ENCODE measurements around the gene C15orf39.
A peak's percentile ranks its signal among the peaks of the same experiment; 100 is the strongest.

Gene C15orf39

DNA sequence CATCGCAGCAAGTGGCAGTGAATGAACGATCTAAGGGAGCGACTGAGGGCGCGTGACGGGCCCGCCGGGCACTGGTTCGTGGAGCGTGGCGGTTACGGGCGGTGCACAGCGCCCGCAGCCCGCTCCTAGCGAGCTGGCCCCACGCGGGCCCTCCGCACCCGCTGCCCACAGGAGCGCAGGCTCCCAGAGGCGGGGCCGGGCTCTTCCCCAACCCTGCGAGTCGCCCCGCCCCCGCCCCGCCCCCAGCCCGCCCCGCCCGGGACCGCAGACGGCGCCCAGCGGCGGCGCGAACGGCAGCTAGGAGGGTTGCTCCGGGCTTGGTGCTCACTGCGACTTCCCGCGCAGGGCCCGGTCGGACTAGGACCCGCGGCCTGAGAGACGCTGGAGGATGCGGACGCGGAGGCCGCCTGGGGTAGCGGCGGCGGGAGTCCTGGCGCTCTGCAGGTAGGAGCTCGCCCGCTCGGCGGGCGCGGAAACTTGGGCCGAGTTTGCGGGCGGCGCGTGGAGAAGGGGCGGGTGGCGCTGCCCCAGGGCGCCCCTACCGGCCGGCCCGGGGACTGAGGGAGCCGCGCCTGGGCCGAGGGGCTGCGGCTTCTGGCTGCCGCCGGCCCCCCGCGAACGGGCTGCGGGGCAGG, at the start of gene C15orf39:
TSS of gene C15orf39 (plus strand) at position 267 of the 635 bp plus-strand sequence. CDS start 4,167 bp downstream, outside the sequence.
- Histone ChIP-seq H3K36me3 (ENCODE audit: control insufficient read depth in 1 of 2, insufficient read depth in 2 of 2, low read length in 2 of 2) (peaks cover 4 to 12% of the 10 kb centered on the region in 2 donors), H3K27ac (ENCODE audit: low read depth, low read length) (peak within 1 kb of the TSS; percentile 87), H3K4me3 (ENCODE audit: low read depth in 1 of 2, low read length in 2 of 2) (peak within 1 kb of the TSS; percentile 86 to 93), H3K4me1 (ENCODE audit: control insufficient read depth in 1 of 2, insufficient read depth in 2 of 2, low read length in 2 of 2) (peaks cover 60 to 68% of the 10 kb centered on the region in 2 donors), H3K27me3 (ENCODE audit: control insufficient read depth in 1 of 2, insufficient read depth in 2 of 2, low read length in 2 of 2) (no peaks in the 10 kb centered on the region), H3K9me3 (ENCODE audit: control insufficient read depth in 1 of 2, low read length in 2 of 2) (no peaks in the 10 kb centered on the region), H3K9ac (ENCODE audit: low read depth in 1 of 2, low read length in 2 of 2) (peak within 1 kb of the TSS; percentile 60 to 78)

DNA sequence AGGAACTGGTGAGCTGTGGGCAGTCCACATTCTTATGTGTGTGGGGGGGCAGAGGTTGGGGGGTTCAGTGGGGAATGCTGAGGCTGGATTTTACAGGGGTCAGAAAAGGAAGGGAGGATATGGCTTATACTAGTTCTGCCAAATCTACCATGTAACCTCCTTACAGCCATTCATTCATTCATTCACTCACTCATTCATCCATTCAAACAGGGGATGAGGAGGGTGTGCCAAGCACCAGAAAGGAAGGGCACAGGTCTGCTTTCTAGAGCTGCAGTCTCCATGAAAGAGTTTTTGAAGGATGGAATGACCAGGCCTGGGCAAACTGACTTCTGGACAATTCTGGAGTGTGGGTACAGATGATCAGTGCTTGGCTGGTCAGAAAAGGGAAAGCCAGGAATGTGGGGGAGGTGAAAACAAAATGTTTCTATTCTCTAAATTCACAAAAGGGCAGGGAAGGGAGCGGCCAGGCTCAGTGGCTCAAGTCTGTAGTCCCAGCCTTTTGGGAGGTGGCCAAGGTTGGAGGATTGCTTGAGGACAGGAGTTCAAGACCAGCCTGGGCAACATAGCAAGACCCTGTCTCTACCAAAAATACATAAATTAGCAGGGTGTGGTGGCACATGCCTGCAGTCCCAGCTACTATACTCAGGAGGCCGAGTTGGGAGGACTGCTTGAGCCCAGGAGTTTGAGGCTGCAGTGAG, 49.2 kb upstream of the C15orf39 start:
- Histone ChIP-seq H3K4me3 (ENCODE audit: low read depth in 1 of 2, low read length in 2 of 2) (no peak overlapping the region), H3K27me3 (ENCODE audit: control insufficient read depth in 1 of 2, insufficient read depth in 2 of 2, low read length in 2 of 2) (no peaks in the 10 kb centered on the region)

DNA sequence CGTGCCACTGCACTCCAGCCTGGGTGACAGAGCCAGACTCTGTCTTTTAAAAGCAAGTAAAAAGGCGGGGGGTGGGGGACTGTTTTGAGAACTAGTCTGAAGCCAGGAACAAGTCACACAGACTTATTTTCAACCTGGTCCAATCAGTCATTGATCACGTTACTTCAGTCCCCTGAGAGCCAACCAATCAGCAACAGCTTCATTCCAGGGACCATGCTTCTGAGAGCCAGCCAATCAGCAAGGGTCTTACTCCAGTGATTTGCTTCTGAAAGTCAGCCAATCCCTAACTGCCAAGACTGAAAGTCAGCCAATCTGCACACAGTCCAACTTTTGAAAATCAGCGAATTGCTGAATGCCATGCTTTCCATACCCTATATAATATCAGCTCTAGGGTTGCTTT, 48.6 kb upstream of the C15orf39 start:
- Histone ChIP-seq H3K9me3 (ENCODE audit: control insufficient read depth in 1 of 2, low read length in 2 of 2) (no peaks in the 10 kb centered on the region), H3K4me1 (ENCODE audit: control insufficient read depth in 1 of 2, insufficient read depth in 2 of 2, low read length in 2 of 2) (peaks cover 0 to 9% of the 10 kb centered on the region in 2 donors), H3K27me3 (ENCODE audit: control insufficient read depth in 1 of 2, insufficient read depth in 2 of 2, low read length in 2 of 2) (no peaks in the 10 kb centered on the region), H3K4me3 (ENCODE audit: low read depth in 1 of 2, low read length in 2 of 2) (no peak overlapping the region), H3K36me3 (ENCODE audit: control insufficient read depth in 1 of 2, insufficient read depth in 2 of 2, low read length in 2 of 2) (no peaks in the 10 kb centered on the region), H3K27ac (ENCODE audit: low read depth, low read length) (no peak overlapping the region), H3K9ac (ENCODE audit: low read depth in 1 of 2, low read length in 2 of 2) (no peak overlapping the region)

More for the DNA sequence above, 49.2 kb upstream of the C15orf39 start:
- Histone ChIP-seq H3K9me3 (ENCODE audit: control insufficient read depth in 1 of 2, low read length in 2 of 2) (no peaks in the 10 kb centered on the region), H3K9ac (ENCODE audit: low read depth in 1 of 2, low read length in 2 of 2) (no peak overlapping the region), H3K4me1 (ENCODE audit: control insufficient read depth in 1 of 2, insufficient read depth in 2 of 2, low read length in 2 of 2) (peaks cover 0 to 9% of the 10 kb centered on the region in 2 donors), H3K27ac (ENCODE audit: low read depth, low read length) (no peak overlapping the region), H3K36me3 (ENCODE audit: control insufficient read depth in 1 of 2, insufficient read depth in 2 of 2, low read length in 2 of 2) (no peaks in the 10 kb centered on the region)

DNA sequence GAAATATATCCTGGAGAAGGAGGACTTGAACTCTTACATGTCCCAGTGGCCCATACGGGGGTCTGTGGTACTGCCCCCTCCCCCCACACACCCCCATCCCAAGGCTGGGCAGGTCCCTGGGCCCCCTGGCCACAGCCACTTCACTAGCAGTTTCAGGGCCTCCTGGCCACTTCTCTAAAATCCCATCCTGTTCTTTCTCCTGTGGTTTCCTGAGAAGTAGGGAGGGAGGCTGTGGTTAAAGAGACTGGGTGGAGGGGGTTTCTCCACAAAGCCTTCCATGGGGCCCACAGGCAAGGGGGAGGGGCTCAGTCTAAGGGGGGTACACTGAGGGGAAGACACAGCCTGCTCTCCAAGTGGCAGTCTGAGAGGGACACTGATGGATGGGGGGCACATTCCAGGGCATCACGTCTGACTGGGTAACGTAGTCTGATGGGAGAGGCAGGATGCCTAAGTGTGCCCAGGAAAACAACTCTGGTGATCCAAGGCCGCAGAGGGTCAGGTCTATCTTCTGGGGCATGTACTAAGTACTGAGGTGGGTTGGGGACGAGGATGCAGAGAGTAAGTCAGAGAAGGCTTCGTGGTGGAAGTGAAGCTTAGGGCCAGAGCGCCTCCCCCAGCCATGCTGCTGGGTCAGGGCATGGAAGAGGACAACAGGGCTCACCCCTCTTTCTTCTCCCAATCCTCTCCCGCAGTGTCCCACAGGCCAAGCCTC, 48.0 kb upstream of the C15orf39 start:
- Histone ChIP-seq H3K4me3 (ENCODE audit: low read depth in 1 of 2, low read length in 2 of 2) (no peak overlapping the region), H3K4me1 (ENCODE audit: control insufficient read depth in 1 of 2, insufficient read depth in 2 of 2, low read length in 2 of 2) (peaks cover 0 to 9% of the 10 kb centered on the region in 2 donors), H3K27ac (ENCODE audit: low read depth, low read length) (no peak overlapping the region)

DNA sequence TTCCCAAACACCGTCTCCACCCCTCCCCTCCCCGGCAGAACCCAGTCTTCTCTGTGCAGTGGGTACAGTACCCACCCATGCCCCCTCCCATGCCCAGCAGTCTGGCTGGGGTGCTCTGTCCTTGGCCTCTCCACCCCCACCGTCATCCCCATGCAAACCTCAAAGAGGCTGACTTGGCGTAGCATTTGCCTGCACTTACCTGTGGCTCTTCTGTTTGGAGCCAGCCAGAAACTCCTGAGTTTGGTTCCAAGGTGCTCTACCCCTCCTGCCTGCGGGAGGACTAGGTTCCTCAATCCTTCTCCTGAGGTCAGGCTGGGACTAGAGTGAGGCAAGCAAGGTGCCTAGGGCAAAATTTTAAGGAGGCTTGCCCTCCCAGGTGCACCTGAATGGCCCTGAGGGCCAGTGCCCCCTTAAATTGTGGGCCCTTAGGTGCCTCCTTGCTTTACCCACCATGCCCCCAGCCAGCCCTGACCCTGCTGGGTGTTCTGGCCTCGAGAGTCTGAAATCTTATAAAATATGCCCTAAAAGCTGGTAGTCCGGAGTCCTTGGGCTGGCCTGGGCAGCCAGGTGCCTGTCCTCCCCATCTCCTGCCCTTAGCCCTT, 47.1 kb upstream of the C15orf39 start:
- Histone ChIP-seq H3K4me3 (ENCODE audit: low read depth in 1 of 2, low read length in 2 of 2) (no peak overlapping the region), H3K9me3 (ENCODE audit: control insufficient read depth in 1 of 2, low read length in 2 of 2) (no peaks in the 10 kb centered on the region), H3K27ac (ENCODE audit: low read depth, low read length) (no peak overlapping the region), H3K4me1 (ENCODE audit: control insufficient read depth in 1 of 2, insufficient read depth in 2 of 2, low read length in 2 of 2) (peaks cover 0 to 9% of the 10 kb centered on the region in 2 donors), H3K27me3 (ENCODE audit: control insufficient read depth in 1 of 2, insufficient read depth in 2 of 2, low read length in 2 of 2) (no peaks in the 10 kb centered on the region), H3K36me3 (ENCODE audit: control insufficient read depth in 1 of 2, insufficient read depth in 2 of 2, low read length in 2 of 2) (no peaks in the 10 kb centered on the region), H3K9ac (ENCODE audit: low read depth in 1 of 2, low read length in 2 of 2) (no peak overlapping the region)

More for the DNA sequence above, 48.0 kb upstream of the C15orf39 start:
- Histone ChIP-seq H3K27me3 (ENCODE audit: control insufficient read depth in 1 of 2, insufficient read depth in 2 of 2, low read length in 2 of 2) (no peaks in the 10 kb centered on the region), H3K9ac (ENCODE audit: low read depth in 1 of 2, low read length in 2 of 2) (no peak overlapping the region), H3K36me3 (ENCODE audit: control insufficient read depth in 1 of 2, insufficient read depth in 2 of 2, low read length in 2 of 2) (no peaks in the 10 kb centered on the region), H3K9me3 (ENCODE audit: control insufficient read depth in 1 of 2, low read length in 2 of 2) (no peaks in the 10 kb centered on the region)

DNA sequence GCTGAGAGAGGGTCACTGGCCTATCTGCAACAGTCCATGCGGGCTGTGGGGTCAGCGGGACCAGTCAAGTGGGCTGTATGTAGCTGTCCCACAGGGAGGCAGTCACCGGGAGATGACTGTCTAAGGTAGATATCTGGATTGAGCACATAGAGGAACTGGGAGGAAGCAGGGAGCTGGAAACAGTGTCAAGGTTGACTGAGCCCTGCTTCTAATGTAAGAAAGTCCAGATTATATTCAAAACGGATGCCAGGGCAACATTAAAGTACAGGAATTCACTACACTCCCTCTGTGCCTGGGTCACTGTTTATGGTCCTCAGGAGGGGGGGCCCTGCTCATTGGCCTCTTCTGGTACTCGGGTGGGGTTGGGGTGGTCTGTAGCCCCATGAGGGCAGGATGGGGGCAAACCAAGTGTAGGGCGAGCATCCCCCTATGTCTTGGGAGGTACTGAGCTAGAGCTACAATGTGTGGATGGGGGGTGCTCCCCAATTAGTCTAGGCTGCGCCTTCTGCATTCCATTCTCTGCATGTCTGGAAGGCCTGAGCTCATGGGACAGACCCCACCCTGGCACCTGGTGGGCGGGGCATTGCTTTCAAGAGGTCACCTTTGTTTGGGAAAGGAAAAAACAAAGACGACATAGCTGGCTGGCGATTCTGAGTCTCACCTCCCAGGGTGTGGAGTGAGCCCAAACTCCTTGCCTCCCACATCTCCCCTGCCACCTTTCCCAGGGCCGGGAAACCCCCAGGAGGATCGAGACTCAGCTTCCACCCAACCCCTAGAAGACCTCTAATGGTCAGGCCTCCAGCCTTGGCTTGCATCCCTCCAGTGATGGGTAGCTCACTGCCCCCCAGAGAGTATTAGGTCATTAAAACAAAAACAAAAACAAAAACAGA, 45.1 kb upstream of the C15orf39 start:
- no peaks in the 10 kb centered on the region for H3K36me3 ChIP-seq (ENCODE audit: control insufficient read depth in 1 of 2, insufficient read depth in 2 of 2, low read length in 2 of 2)
- no peaks in the 10 kb centered on the region for H3K27me3 ChIP-seq (ENCODE audit: control insufficient read depth in 1 of 2, insufficient read depth in 2 of 2, low read length in 2 of 2)
- H3K4me3 ChIP-seq (ENCODE audit: low read depth in 1 of 2, low read length in 2 of 2) = no peak overlapping the region
- H3K4me1 ChIP-seq (ENCODE audit: control insufficient read depth in 1 of 2, insufficient read depth in 2 of 2, low read length in 2 of 2) = peaks cover 0 to 9% of the 10 kb centered on the region in 2 donors
- H3K9me3 ChIP-seq (ENCODE audit: control insufficient read depth in 1 of 2, low read length in 2 of 2) = no peaks in the 10 kb centered on the region
- H3K9ac ChIP-seq (ENCODE audit: low read depth in 1 of 2, low read length in 2 of 2) = no peak overlapping the region
- H3K27ac ChIP-seq (ENCODE audit: low read depth, low read length) = no peak overlapping the region

DNA sequence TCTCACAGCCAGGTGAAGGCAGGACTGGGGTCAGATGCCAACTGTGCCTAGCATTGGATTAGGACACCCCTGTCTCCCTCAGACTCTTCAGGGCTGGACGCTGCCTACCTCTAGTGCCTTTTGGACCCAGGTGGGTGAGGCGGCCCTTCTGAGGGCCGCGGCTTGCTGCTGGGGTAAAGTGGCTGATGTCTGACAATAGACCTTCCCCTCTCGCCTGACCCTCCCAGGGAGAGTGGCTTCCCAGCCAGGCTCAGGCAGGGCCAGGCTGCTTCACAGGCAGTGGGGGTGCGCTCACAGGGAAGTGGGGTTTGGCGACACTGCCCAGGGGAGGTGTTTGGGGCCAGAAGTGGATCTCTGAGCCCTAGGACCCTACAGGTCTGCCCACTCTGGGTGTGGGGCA, 43.3 kb upstream of the C15orf39 start:
- no peak overlapping the region for H3K27ac ChIP-seq (ENCODE audit: low read depth, low read length)
- H3K27me3 ChIP-seq (ENCODE audit: control insufficient read depth in 1 of 2, insufficient read depth in 2 of 2, low read length in 2 of 2) = no peaks in the 10 kb centered on the region
- H3K4me3 ChIP-seq (ENCODE audit: low read depth in 1 of 2, low read length in 2 of 2) = no peak overlapping the region
- peaks cover 0 to 9% of the 10 kb centered on the region in 2 donors for H3K4me1 ChIP-seq (ENCODE audit: control insufficient read depth in 1 of 2, insufficient read depth in 2 of 2, low read length in 2 of 2)
- no peaks in the 10 kb centered on the region for H3K36me3 ChIP-seq (ENCODE audit: control insufficient read depth in 1 of 2, insufficient read depth in 2 of 2, low read length in 2 of 2)
- no peaks in the 10 kb centered on the region for H3K9me3 ChIP-seq (ENCODE audit: control insufficient read depth in 1 of 2, low read length in 2 of 2)
- H3K9ac ChIP-seq (ENCODE audit: low read depth in 1 of 2, low read length in 2 of 2) = no peak overlapping the region

DNA sequence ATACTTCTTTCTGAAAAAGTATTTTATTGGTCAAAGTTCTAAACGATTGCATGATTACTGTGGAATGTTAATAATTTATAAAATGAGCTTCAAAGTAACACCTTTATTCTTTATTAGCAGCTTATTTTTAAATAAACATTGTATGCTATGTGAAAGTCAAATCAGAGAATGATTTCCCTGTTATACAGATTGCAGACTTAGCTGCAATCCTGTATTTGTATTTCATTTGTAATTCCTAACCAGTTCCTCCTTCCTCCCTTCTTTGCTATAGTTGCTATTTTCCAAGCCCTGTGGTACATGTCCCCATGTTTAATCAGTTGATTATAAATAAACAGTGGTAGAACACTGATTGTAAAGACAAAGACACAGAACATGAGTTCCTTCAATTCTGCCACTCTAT, 42.4 kb upstream of the C15orf39 start:
- no peaks in the 10 kb centered on the region for H3K36me3 ChIP-seq (ENCODE audit: control insufficient read depth in 1 of 2, insufficient read depth in 2 of 2, low read length in 2 of 2)
- no peak overlapping the region for H3K27ac ChIP-seq (ENCODE audit: low read depth, low read length)
- no peak overlapping the region for H3K9ac ChIP-seq (ENCODE audit: low read depth in 1 of 2, low read length in 2 of 2)
- peaks cover 0 to under 1% of the 10 kb centered on the region in 2 donors for H3K4me1 ChIP-seq (ENCODE audit: control insufficient read depth in 1 of 2, insufficient read depth in 2 of 2, low read length in 2 of 2)
- H3K27me3 ChIP-seq (ENCODE audit: control insufficient read depth in 1 of 2, insufficient read depth in 2 of 2, low read length in 2 of 2) = no peaks in the 10 kb centered on the region
- no peaks in the 10 kb centered on the region for H3K9me3 ChIP-seq (ENCODE audit: control insufficient read depth in 1 of 2, low read length in 2 of 2)
- no peak overlapping the region for H3K4me3 ChIP-seq (ENCODE audit: low read depth in 1 of 2, low read length in 2 of 2)

DNA sequence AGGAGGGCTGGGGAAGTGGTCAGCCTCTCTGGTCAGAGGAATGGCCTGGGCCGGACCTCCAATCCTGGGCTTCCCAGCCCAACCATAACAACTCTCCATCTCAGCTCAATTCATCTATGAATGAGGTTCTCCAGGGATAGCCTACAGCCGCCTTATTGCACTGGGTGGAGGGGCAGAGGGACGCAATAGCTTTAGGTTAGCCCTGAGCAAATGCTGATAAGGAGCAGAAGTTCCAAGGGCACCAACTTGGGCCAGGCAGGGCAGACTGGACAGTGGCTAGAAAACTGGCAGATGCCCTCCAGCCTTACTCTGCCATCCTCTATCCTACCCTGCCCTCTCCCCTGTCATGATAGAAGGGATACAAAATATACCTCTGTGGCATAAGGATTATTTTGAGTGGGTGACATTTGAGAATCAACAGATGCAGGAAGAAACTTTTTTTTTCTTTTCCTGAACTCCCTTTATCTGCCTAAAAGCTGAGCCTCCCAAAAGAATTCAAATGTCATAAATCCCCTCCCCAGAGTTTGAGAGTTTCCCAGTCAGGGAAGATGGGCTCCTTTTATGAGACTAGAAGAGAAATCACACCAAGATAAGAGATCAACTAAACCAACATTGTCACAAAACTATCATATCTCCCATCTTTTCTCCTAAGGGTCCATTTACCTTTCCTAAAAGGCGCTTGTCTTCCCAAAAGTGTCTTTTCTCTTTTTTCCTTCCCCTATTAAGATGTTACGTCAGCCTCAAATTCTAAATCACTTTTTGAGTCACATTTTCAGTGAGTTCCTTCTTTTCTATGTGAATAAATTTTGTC, 40.4 kb upstream of the C15orf39 start:
- Histone ChIP-seq H3K27ac (ENCODE audit: low read depth, low read length) (no peak overlapping the region), H3K4me1 (ENCODE audit: control insufficient read depth in 1 of 2, insufficient read depth in 2 of 2, low read length in 2 of 2) (no peaks in the 10 kb centered on the region), H3K36me3 (ENCODE audit: control insufficient read depth in 1 of 2, insufficient read depth in 2 of 2, low read length in 2 of 2) (no peaks in the 10 kb centered on the region), H3K9ac (ENCODE audit: low read depth in 1 of 2, low read length in 2 of 2) (no peak overlapping the region), H3K9me3 (ENCODE audit: control insufficient read depth in 1 of 2, low read length in 2 of 2) (no peaks in the 10 kb centered on the region), H3K4me3 (ENCODE audit: low read depth in 1 of 2, low read length in 2 of 2) (no peak overlapping the region), H3K27me3 (ENCODE audit: control insufficient read depth in 1 of 2, insufficient read depth in 2 of 2, low read length in 2 of 2) (no peaks in the 10 kb centered on the region)
